Measurements from ENCODE around the gene DDR1.

The DDR1 gene

DNA sequence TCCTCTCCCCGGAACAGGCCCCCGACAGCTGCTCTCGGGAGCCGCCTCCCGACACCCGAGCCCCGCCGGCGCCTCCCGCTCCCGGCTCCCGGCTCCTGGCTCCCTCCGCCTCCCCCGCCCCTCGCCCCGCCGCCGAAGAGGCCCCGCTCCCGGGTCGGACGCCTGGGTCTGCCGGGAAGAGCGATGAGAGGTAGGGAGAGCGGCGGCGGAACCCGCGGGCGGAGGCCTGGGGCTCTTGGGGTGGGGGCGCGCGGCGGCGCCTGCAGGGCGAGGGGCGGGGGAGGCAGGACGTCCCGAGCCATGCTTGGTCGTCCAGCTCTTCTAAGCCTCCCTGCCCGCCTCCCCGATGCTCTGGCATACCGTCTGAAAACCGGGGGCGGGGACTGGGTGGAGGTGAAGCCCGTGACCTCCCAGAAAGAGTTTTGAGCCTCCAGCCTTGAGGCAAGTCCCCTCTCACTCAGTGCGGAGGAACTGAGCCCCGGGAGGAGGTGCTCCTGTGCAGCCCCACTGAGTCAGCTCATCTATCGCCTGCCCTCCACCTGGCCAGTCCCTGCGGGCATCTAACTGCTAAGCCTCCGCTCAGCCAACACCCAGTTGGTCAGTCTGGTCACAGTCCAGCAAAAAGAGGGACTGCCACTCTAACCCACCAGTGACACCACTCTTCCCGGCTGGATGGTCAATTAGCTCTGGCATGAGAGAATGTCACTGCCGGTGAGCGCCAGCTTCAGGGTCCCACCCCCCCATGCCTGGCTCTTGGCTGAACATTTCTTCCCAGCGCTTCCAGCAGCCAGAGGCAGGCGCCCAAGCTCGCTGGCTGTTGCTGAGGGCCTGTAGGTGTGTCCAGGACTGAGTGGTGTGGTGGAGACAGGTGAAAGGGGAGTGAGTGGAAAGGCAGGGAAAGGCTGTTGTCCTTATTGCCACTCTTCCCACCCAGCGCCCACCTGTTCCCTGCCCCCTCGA lies 482 bp downstream of the DDR1 start:
- POLR2A ChIA-PET (ENCODE audit: low non-redundant PET) = interaction anchor here (0.6 to 1.3 kb wide), 3 partner anchors 23 to 29 kb away, joined by 3 to 4 read pairs (median 4); partner anchors contain the start of gene VARS2
- H3K27ac ChIP-seq = peak overlapping the region; percentile 99
- CTCF ChIA-PET = interaction anchor here (0.5 to 3.0 kb wide), 7 partner anchors 29 to 772 kb away, joined by 3 to 13 read pairs (median 4); partner anchors contain the start of gene VARS2
- TF ChIP-seq, protein P1, sequence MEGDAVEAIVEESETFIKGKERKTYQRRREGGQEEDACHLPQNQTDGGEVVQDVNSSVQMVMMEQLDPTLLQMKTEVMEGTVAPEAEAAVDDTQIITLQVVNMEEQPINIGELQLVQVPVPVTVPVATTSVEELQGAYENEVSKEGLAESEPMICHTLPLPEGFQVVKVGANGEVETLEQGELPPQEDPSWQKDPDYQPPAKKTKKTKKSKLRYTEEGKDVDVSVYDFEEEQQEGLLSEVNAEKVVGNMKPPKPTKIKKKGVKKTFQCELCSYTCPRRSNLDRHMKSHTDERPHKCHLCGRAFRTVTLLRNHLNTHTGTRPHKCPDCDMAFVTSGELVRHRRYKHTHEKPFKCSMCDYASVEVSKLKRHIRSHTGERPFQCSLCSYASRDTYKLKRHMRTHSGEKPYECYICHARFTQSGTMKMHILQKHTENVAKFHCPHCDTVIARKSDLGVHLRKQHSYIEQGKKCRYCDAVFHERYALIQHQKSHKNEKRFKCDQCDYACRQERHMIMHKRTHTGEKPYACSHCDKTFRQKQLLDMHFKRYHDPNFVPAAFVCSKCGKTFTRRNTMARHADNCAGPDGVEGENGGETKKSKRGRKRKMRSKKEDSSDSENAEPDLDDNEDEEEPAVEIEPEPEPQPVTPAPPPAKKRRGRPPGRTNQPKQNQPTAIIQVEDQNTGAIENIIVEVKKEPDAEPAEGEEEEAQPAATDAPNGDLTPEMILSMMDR (conservative IDR thresholded peaks at IDR 0.05; ENCODE audit: low read depth) = no peak
- peak; percentile 60 for DNase-seq (ENCODE audit: low spot score)

DNA sequence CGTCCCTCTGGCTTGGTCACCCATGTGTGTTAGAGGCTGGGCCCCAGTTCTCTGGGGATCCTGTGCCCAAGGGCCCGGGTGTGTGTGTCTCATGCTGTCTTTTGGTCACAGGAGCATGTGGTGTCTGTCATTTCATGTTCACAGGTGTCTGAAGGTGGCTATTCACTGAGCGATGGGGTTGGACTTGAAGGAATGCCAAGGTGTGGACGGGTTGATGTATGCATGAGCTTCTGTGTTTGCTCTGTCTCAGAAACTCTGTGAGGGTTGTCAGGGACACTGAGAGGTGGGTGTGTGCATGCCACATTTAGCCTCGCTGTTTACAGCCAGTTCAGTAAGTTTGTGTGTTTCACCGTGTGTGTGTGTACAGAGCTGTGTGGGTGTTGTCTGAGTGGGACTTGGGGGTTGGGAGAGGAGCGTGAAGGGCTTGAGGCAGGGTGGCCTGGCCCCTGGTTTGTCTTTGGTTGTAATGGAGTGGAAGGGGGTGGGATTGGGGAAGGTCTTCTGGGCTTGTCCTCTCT lies 1.2 kb downstream of the DDR1 start:
- TF ChIP-seq, protein P1 (conservative IDR thresholded peaks at IDR 0.05; ENCODE audit: low read depth) = no peak
- ChIA-PET POLR2A (ENCODE audit: low non-redundant PET) (interaction anchor here (0.6 to 1.0 kb wide), 3 partner anchors 22 to 28 kb away, joined by 3 to 5 read pairs (median 4); partner anchors contain the start of genes GTF2H4 and VARS2), CTCF (interaction anchor here (0.6 kb wide), 1 partner anchor 163 kb away, joined by 3 read pairs; no protein-coding TSS in a partner anchor)
- peak; percentile 46 for DNase-seq (ENCODE audit: low spot score)
- H3K27ac ChIP-seq = peak overlapping the region; percentile 99

DNA sequence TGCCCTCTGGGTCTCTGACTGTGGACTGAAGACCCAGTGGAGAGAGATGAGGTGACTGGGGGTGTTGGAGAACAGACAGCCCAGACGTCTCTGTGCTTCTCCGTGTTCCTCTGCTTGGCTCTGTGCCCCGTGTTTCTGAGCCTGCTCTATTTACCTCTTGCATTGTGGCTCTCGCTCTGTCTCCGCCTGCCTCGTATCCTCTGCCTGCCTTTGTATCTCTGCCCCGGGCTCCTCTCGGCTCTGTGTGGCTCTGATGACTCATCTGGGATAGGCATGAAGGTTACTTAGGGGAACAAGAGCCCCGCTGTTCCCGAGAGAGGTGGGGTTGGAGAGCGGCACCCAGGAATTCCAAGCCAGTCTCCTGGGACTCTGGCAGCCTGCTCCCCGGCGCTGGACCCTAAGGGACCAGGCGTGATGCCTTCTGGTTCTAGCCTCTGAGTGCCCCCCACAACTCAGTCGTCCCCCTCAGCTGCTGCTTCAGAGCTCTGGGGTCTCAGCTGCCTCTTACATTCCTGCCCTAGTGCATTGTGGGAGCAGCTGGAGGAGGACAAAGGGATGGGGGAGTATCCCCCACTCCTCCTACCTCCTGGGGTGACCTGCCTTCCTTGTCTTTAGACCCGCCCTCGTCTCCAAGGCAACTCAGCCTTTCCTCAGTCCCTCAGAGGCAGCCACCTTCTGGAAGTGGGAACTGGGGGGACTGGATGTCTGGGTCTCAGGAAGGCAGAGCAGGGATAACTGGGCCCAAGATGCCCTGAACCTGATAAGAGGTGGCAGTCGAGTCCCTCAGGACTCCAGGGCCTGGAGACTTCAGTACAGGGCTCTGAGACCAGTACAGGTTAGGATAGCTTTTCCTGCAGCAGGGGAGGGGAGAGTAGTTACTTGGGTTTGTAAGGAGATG lies 1.9 kb downstream of the DDR1 start:
- TF ChIP-seq, protein P1 (conservative IDR thresholded peaks at IDR 0.05; ENCODE audit: low read depth) = no peak
- H3K27ac ChIP-seq = peak overlapping the region; percentile 99
- peak; percentile 96 for DNase-seq (ENCODE audit: low spot score)
- ChIA-PET POLR2A (ENCODE audit: low non-redundant PET) (interaction anchor here (0.7 kb wide), 1 partner anchor 22 kb away, joined by 5 read pairs; the partner anchor contains the start of gene GTF2H4), CTCF (interaction anchor here (0.6 kb wide), 2 partner anchors 28 to 58 kb away, joined by 3 to 4 read pairs; partner anchors contain the start of gene VARS2)

DNA sequence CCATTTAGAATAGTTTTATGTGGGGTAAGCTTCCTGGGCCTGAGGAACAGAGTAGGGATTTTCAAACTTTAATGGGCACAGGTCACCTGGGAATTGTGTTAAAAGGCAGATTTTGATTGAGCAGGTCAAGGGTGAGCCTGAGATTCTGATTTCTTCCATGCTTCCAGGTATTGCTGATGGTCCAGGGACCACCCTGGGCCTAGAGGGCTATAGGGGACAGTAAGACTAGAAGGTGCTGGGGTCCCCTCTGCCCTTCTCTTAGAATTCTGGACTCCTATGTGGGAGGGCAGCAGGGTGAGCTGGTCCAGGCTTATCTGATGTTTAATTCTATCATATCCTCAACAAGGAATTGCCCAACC lies 2.6 kb downstream of the DDR1 start:
- no peak for DNase-seq (ENCODE audit: low spot score)
- TF ChIP-seq, protein P1 (conservative IDR thresholded peaks at IDR 0.05; ENCODE audit: low read depth) = no peak
- CTCF ChIA-PET = interaction anchor here (0.6 kb wide), 2 partner anchors 27 to 58 kb away, joined by 3 to 4 read pairs; partner anchors contain the start of gene VARS2
- POLR2A ChIA-PET (ENCODE audit: low non-redundant PET) = no interaction called here
- peak overlapping the region; percentile 99 for H3K27ac ChIP-seq

DNA sequence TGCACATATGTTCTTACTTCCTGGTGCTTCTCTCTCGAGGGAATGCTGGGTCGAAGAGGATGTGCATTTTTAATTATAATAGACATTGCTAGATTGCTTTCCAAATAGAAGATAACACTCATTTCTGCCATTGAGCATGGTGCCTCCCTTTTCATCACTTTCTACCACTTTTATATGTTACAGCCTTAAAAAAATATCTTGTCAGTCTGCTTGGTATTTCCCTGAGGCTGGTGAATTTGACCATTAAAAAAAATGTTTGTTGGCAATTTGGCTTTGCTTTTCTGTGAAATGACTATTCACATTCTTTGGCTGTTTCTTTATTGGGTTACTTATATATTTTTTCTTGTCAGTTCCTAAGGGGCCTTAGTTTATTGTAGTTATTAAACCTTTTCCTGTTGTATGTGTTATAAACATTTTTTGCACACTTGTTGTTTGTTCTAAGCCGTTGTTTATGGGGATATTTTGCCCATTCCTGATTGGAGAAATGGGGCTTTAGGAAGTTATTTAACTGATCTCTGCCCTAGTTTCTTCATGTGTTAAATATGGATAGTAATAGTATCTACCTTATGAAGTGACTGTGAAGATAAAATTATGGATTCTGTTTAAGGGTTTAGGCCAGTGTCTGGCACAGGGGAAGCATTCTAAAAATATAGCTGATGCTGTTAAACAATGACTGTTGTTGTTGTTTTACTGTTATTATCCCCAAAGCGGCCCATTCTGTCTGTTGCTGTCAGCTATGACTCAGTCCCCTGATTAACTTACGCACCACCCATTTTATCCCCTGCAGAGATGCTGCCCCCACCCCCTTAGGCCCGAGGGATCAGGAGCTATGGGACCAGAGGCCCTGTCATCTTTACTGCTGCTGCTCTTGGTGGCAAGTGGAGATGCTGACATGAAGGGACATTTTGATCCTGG lies 3.8 kb downstream of the DDR1 start:
- DNase-seq (ENCODE audit: low spot score) = no peak
- CTCF ChIA-PET = interaction anchor here (0.7 to 1.5 kb wide), 4 partner anchors 11 to 183 kb away, joined by 3 to 4 read pairs (median 3); partner anchors contain the start of gene VARS2
- TF ChIP-seq, protein P1 (conservative IDR thresholded peaks at IDR 0.05; ENCODE audit: low read depth) = no peak
- peak overlapping the region; percentile 84 for H3K27ac ChIP-seq
- POLR2A ChIA-PET (ENCODE audit: low non-redundant PET) = no interaction called here
